ENCODE results near the gene SPNS2. TPM values are rescaled to one million over a fixed set of nuclear protein-coding genes. Genes with fewer than 3 reads are reported as not detected.
A peak's percentile ranks its signal among the peaks of the same experiment; 100 is the strongest.

SPNS2 gene
- total RNA-seq, 1 donor from 2014 or later = 0.34 TPM

- no peak overlapping the region for H3K4me3 Mint-ChIP-seq
- peak overlapping the region; percentile 76 for H2AFZ ChIP-seq (replicated peaks)
- DNase-seq (ENCODE audit: low spot score) = no peak
Observed at GRCh38 chr17:4480929-4481898, 17.5 kb upstream of the SPNS2 start.

GRCh38 chr17:4482338-4483011 lies 16.2 kb upstream of the SPNS2 start:
- Histone ChIP-seq H3K4me1 (peaks cover 16% of the 10 kb centered on the region), H2AFZ (replicated peaks) (no peak overlapping the region), H3K9me3 (ENCODE audit: low read depth) (no peaks in the 10 kb centered on the region), H3K4me2 (no peak overlapping the region), H3K27ac (no peak overlapping the region), H3F3A (ENCODE audit: low read depth) (peaks cover 8% of the 10 kb centered on the region), H3K36me3 (no peaks in the 10 kb centered on the region), H3K27me3 (no peaks in the 10 kb centered on the region), H3K4me3 (no peak overlapping the region), H3K79me2 (ENCODE audit: low read depth) (no peaks in the 10 kb centered on the region), H3K9ac (no peak overlapping the region), H4K20me1 (ENCODE audit: low read depth) (no peaks in the 10 kb centered on the region)
- TF ChIP-seq CTCF (IDR thresholded peaks at IDR 0.05) = no peak
- TF ChIP-seq EZH2phosphoT487 (IDR thresholded peaks at IDR 0.05) = no peak
- TF ChIP-seq EZH2 (IDR thresholded peaks at IDR 0.05) = no peak
- Mint-ChIP-seq H3K27me3 (ENCODE audit: insufficient read depth, low read depth) (peaks cover 4% of the 10 kb centered on the region), H3K36me3 (no peaks in the 10 kb centered on the region), H3K9me3 (no peaks in the 10 kb centered on the region), H3K4me1 (peaks cover 25% of the 10 kb centered on the region), H3K27ac (no peak overlapping the region), H3K4me3 (no peak overlapping the region)
- peak; percentile 1 for DNase-seq (ENCODE audit: low spot score)

More at GRCh38 chr17:4480929-4481898, 17.5 kb upstream of the SPNS2 start:
- Mint-ChIP-seq H3K9me3 (no peaks in the 10 kb centered on the region), H3K27ac (peak overlapping the region; percentile 13), H3K4me1 (peaks cover 25% of the 10 kb centered on the region), H3K36me3 (no peaks in the 10 kb centered on the region), H3K27me3 (ENCODE audit: insufficient read depth, low read depth) (peaks cover 4% of the 10 kb centered on the region)
- Histone ChIP-seq H3K4me1 (peaks cover 24% of the 10 kb centered on the region), H3K9me3 (ENCODE audit: low read depth) (no peaks in the 10 kb centered on the region), H3K27ac (no peak overlapping the region), H4K20me1 (ENCODE audit: low read depth) (no peaks in the 10 kb centered on the region), H3F3A (ENCODE audit: low read depth) (peaks cover 8% of the 10 kb centered on the region), H3K27me3 (no peaks in the 10 kb centered on the region), H3K4me3 (no peak overlapping the region), H3K4me2 (peak overlapping the region; percentile 59), H3K9ac (no peak overlapping the region), H3K79me2 (ENCODE audit: low read depth) (no peaks in the 10 kb centered on the region), H3K36me3 (no peaks in the 10 kb centered on the region)
- TF ChIP-seq EZH2 (IDR thresholded peaks at IDR 0.05) = no peak
- no peak for TF ChIP-seq CTCF (IDR thresholded peaks at IDR 0.05)
- TF ChIP-seq EZH2phosphoT487 (IDR thresholded peaks at IDR 0.05) = no peak

GRCh38 chr17:4483012-4483840 lies 15.5 kb upstream of the SPNS2 start:
- TF ChIP-seq EZH2 (IDR thresholded peaks at IDR 0.05) (no peak), EZH2phosphoT487 (IDR thresholded peaks at IDR 0.05) (no peak), CTCF (IDR thresholded peaks at IDR 0.05) (no peak)
- Mint-ChIP-seq H3K9me3 (no peaks in the 10 kb centered on the region), H3K36me3 (no peaks in the 10 kb centered on the region), H3K27ac (no peak overlapping the region), H3K4me3 (no peak overlapping the region), H3K27me3 (ENCODE audit: insufficient read depth, low read depth) (peaks cover 4% of the 10 kb centered on the region), H3K4me1 (peaks cover 24% of the 10 kb centered on the region)
- Histone ChIP-seq H3K27me3 (no peaks in the 10 kb centered on the region), H3K27ac (no peak overlapping the region), H3F3A (ENCODE audit: low read depth) (peaks cover 6% of the 10 kb centered on the region), H2AFZ (replicated peaks) (no peak overlapping the region), H3K4me2 (no peak overlapping the region), H3K9ac (no peak overlapping the region), H3K9me3 (ENCODE audit: low read depth) (no peaks in the 10 kb centered on the region), H3K79me2 (ENCODE audit: low read depth) (no peaks in the 10 kb centered on the region), H3K36me3 (no peaks in the 10 kb centered on the region), H3K4me3 (no peak overlapping the region), H4K20me1 (ENCODE audit: low read depth) (no peaks in the 10 kb centered on the region), H3K4me1 (peaks cover 16% of the 10 kb centered on the region)
- peak; percentile 7 for DNase-seq (ENCODE audit: low spot score)

All from neural progenitor cell (in vitro differentiated cells).